Kidney (tissue), 14 donors: ENCODE results near the gene CFAP97D1. TPM values are rescaled to one million over a fixed set of nuclear protein-coding genes. Genes with fewer than 3 reads are reported as not detected.
A peak's percentile ranks its signal among the peaks of the same experiment; 100 is the strongest.

Experiments
- DNase-seq, 5 donors: peaks; one replicate each; pipeline ENCODE4 v3.0.0-alpha.2; 2013 to 2020
- FAIRE-seq: peaks from 2 replicates; lab custom pipeline; 2012; peaks lifted over from hg19 to GRCh38; lab: Jason Lieb, UNC
- H3K27ac ChIP-seq, 2 donors: one replicate each; pipeline ENCODE4 v1.7.0; 2013; ENCODE audit warnings: low read depth in 2 of 2, low read length in 2 of 2, inconsistent platforms in 1 of 2
- H3K27me3 ChIP-seq: one replicate; pipeline ENCODE4 v1.7.1; 2013; ENCODE audit warnings: low read length, inconsistent platforms; ENCODE audit not compliant: control insufficient read depth, insufficient read depth
- H3K36me3 ChIP-seq, 3 donors: one replicate each; pipeline versions ENCODE4 v1.7.0 to v1.7.1; 2013; ENCODE audit warnings: low read length in 3 of 3, control low read depth in 1 of 3, inconsistent platforms in 1 of 3; ENCODE audit not compliant: insufficient read depth in 3 of 3, control insufficient read depth in 2 of 3
- H3K4me1 ChIP-seq, 3 donors: one replicate each; pipeline versions ENCODE4 v1.7.0 to v1.7.1; 2013; ENCODE audit warnings: low read length in 3 of 3, inconsistent platforms in 1 of 3, low read depth in 1 of 3; ENCODE audit not compliant: control insufficient read depth in 2 of 3, insufficient read depth in 2 of 3
- H3K4me3 ChIP-seq, 3 donors: one replicate each; pipeline versions ENCODE4 v1.7.0 to v1.8.1; 2013; ENCODE audit warnings: low read length in 3 of 3, control low read depth in 1 of 3, inconsistent platforms in 1 of 3
- H3K9ac ChIP-seq, 3 donors: one replicate each; pipeline versions ENCODE4 v1.7.0 to v1.7.1; 2013; ENCODE audit warnings: low read length in 3 of 3, control low read depth in 1 of 3, inconsistent platforms in 1 of 3
- H3K9me3 ChIP-seq, 3 donors: one replicate each; pipeline versions ENCODE4 v1.7.0 to v1.7.1; 2013; ENCODE audit warnings: low read length in 3 of 3, control low read depth in 1 of 3, inconsistent platforms in 1 of 3; ENCODE audit not compliant: control insufficient read depth in 2 of 3, insufficient read depth in 1 of 3
- CTCF ChIP-seq: IDR thresholded peaks from 3 replicates; pipeline ENCODE4 v1.5.1; 2012; ENCODE audit warnings: mild to moderate bottlenecking, moderate library complexity, borderline replicate concordance; ENCODE audit not compliant: insufficient read depth; ENCODE audit errors: extremely low read depth
- intact Hi-C: fragments of 100-400 bp; cut with DNase I; formaldehyde crosslinking; loops from one replicate; pipeline ENCODE4 v1.11.1; 2022
- polyA plus RNA-seq: library from polyadenylated mRNA; stranded (reverse); fragments of 350-450 nt; fragmentation: Illumina TruSeq; extraction: RNeasy Lipid Tissue Mini Kit (QIAGEN cat#74804); gene quantifications from one replicate; pipeline ENCODE4 v1.2.3, GENCODE V29; 2014; ENCODE audit warnings: low read depth, low replicate concordance; ENCODE audit not compliant: insufficient read depth
- total RNA-seq: library from RNA; stranded (reverse); fragmentation: NEBNext Ultra II Directional; extraction: Animal tissue kit (Norgen Biotek cat#: 25700); gene quantifications from one replicate; pipeline ENCODE4 v1.2.1, GENCODE V29; 2021
- donor health status: control.
- donor health status: control.
- donor health status: control.
- donor health status: control.
- donor health status: control.
- donor health status: DM: yes; HTN: yes; CAD: no.
- donor health status: Normal renal cell carcinoma (clear cell type).

Gene CFAP97D1
- total and polyA plus RNA-seq, 2 donors from 2014 or later: not detected

DNA sequence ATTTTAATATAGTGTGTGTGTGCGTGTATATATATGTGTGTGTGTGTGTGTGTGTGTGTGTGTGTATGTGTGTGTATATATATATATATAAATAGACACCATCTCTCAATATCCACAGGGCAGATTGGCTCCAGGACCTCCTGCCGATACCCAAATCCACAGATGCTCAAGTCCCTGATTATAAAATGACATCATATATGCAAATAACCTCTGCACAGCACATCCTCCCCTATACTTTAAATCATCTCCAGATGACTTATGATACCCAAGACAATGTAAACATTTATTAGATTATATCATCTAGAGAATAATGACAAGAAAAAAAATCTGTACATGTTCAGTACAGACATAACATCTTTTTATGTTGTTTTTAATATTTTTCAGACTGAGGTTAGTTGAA lies 9.3 kb upstream of the CFAP97D1 start:
- no peak for TF ChIP-seq CTCF
- Histone ChIP-seq H3K27me3 (no peaks in the 10 kb centered on the region), H3K36me3 (peaks cover 0 to 70% (median 45%) of the 10 kb centered on the region in 3 donors), H3K9ac (no peak overlapping the region), H3K4me1 (peaks cover 0 to 5% (median 4%) of the 10 kb centered on the region in 3 donors), H3K4me3 (no peak overlapping the region), H3K27ac (no peak overlapping the region), H3K9me3 (no peaks in the 10 kb centered on the region)
- FAIRE-seq (no peak), DNase-seq (no peak)
- intact Hi-C loops: no loop called here

GRCh38 chr17:43771463-43771862 lies 8.8 kb upstream of the CFAP97D1 start:
- TF ChIP-seq CTCF: no peak
- H3K9ac ChIP-seq: no peak overlapping the region
- FAIRE-seq (no peak), DNase-seq (no peak)
- peaks cover 0 to 74% (median 49%) of the 10 kb centered on the region in 3 donors for H3K36me3 ChIP-seq
- intact Hi-C loops: no loop called here
- H3K9me3 ChIP-seq: no peaks in the 10 kb centered on the region
- H3K27ac ChIP-seq: no peak overlapping the region
- peaks cover 0 to 9% (median 8%) of the 10 kb centered on the region in 3 donors for H3K4me1 ChIP-seq
- H3K4me3 ChIP-seq: no peak overlapping the region
- no peaks in the 10 kb centered on the region for H3K27me3 ChIP-seq

GRCh38 chr17:43772877-43773648 lies 7.2 kb upstream of the CFAP97D1 start:
- Histone ChIP-seq H3K27me3 (no peaks in the 10 kb centered on the region), H3K27ac (peak overlapping the region; percentile 23 to 48), H3K9me3 (no peaks in the 10 kb centered on the region), H3K36me3 (peaks cover 0 to 71% (median 52%) of the 10 kb centered on the region in 3 donors), H3K4me1 (peaks cover 0 to 15% (median 14%) of the 10 kb centered on the region in 3 donors), H3K4me3 (no peak overlapping the region), H3K9ac (no peak overlapping the region)
- no peak for FAIRE-seq
- intact Hi-C loops: no loop called here
- DNase-seq: no peak
- TF ChIP-seq CTCF: no peak
